HCT116 (cell line): Measurements from ENCODE around the gene MDFI. TPM values are rescaled to one million over a fixed set of nuclear protein-coding genes. Genes with fewer than 3 reads are reported as not detected.

Experiments
- ATAC-seq: fragments of 200-7000 bp; cut with Tn5 transposase; 2 replicates; pipeline ENCODE4 v1.9.1; 2020; ENCODE audit warnings: mild to moderate bottlenecking, moderate library complexity
- BruUV-seq: library from RNA; stranded (reverse); fragments of 400-500 nt; replicated peaks from 2 replicates; lab custom pipeline; 2021; lab: Mats Ljungman, UMichigan
- CTCF ChIA-PET: fragments of 300-600 bp; sonication (Branson Sonifier 250); formaldehyde crosslinking; loops from one replicate; lab custom pipeline; 2021; ENCODE audit warnings: antibody characterized with exemption; lab: Charles Lee
- POLR2A ChIA-PET: fragments of 300-600, 350-600 bp; sonication (Branson Sonifier 250); formaldehyde crosslinking; loops from one replicate; lab custom pipeline; 2021; ENCODE audit warnings: antibody characterized with exemption; lab: Charles Lee
- RAD21 ChIA-PET, 2 experiments: fragments of 300-600 bp; sonication (Branson Sonifier 250); formaldehyde crosslinking; loops; one replicate each; lab custom pipeline; 2023; ENCODE audit warnings: low total read pairs in 2 of 2; ENCODE audit not compliant: uncharacterized antibody in 2 of 2, unreplicated experiment in 2 of 2, low non-redundant PET in 1 of 2; lab: Charles Lee
- DNase-seq: peaks from one replicate; pipeline ENCODE4 v3.0.0-alpha.2; 2010; ENCODE audit warnings: low read depth, low spot score
- H2AFZ ChIP-seq: fragments of 200-600 bp; shearing (Covaris generic), sonication (generic); 2 replicates; pipeline ENCODE4 v1.6.1; 2017; ENCODE audit warnings: low read depth, mixed run types, mixed read lengths, antibody characterized with exemption, low read length; ENCODE audit not compliant: poor library complexity, severe bottlenecking
- H3K27ac ChIP-seq: 2 replicates; pipeline ENCODE4 v1.5.1; 2012; ENCODE audit warnings: low read depth, low read length
- H3K27me3 ChIP-seq: fragments of 200-600 bp; sonication (generic); 2 replicates; pipeline ENCODE4 v1.6.1; 2016; ENCODE audit warnings: mixed run types, low read length, mixed read lengths; ENCODE audit not compliant: insufficient read depth
- H3K36me3 ChIP-seq, 2 experiments: fragments of 200-500 bp in 1 of 2; fragments of 200-600 bp in 1 of 2; sonication (Bioruptor generic) in 1 of 2; sonication (generic) in 1 of 2; 2 replicates each; pipeline versions ENCODE4 v1.5.1 to v1.6.1; 2014 to 2016; ENCODE audit warnings: low read length in 2 of 2, inconsistent platforms in 1 of 2, mixed read lengths in 1 of 2, mixed run types in 1 of 2; ENCODE audit not compliant: insufficient read depth in 2 of 2, control insufficient read depth in 1 of 2
- H3K4me1 ChIP-seq, 2 experiments: fragments of 200-600 bp in 1 of 2; sonication (generic) in 1 of 2; 2 replicates each; pipeline versions ENCODE4 v1.5.1 to v1.6.1; 2012 to 2017; ENCODE audit warnings: low read length in 2 of 2, inconsistent platforms in 1 of 2, mild to moderate bottlenecking in 1 of 2, mixed read lengths in 1 of 2, mixed run types in 1 of 2, moderate library complexity in 1 of 2; ENCODE audit not compliant: insufficient read depth in 2 of 2, control insufficient read depth in 1 of 2
- H3K4me2 ChIP-seq: fragments of 200-600 bp; sonication (generic); 2 replicates; pipeline ENCODE4 v1.6.1; 2017; ENCODE audit warnings: mixed run types, low read length, mixed read lengths
- H3K4me3 ChIP-seq, 2 experiments: fragments of 200-600 bp in 1 of 2; sonication (generic) in 1 of 2; replicated peaks in 1 of 2; 2 replicates each; pipeline ENCODE4 v1.5.1; 2011 to 2016; ENCODE audit warnings: low read length in 2 of 2, control low read depth in 1 of 2, low read depth in 1 of 2, mild to moderate bottlenecking in 1 of 2, mixed read lengths in 1 of 2, mixed run types in 1 of 2
- H3K79me2 ChIP-seq: fragments of 200-600 bp; sonication (generic); 2 replicates; pipeline ENCODE4 v1.6.1; 2017; ENCODE audit warnings: mild to moderate bottlenecking, mixed run types, low read length, moderate library complexity, mixed read lengths; ENCODE audit not compliant: insufficient read depth
- H3K9ac ChIP-seq: fragments of 200-600 bp; sonication (generic); 2 replicates; pipeline ENCODE4 v1.6.1; 2016; ENCODE audit warnings: low read length, mixed read lengths
- H3K9me2 ChIP-seq: fragments of 200-600 bp; sonication (generic), shearing (Covaris generic); 2 replicates; pipeline ENCODE4 v1.6.1; 2017; ENCODE audit warnings: mixed run types, mild to moderate bottlenecking, moderate library complexity; ENCODE audit not compliant: insufficient read depth
- H3K9me3 ChIP-seq, 2 experiments: fragments of 200-500 bp in 1 of 2; fragments of 200-600 bp in 1 of 2; sonication (Bioruptor generic) in 1 of 2; sonication (generic) in 1 of 2; 2 replicates each; pipeline ENCODE4 v1.6.1; 2014 to 2017; ENCODE audit warnings: low read length in 2 of 2, mixed read lengths in 2 of 2, inconsistent platforms in 1 of 2, low read depth in 1 of 2, mild to moderate bottlenecking in 1 of 2, mixed run types in 1 of 2, moderate library complexity in 1 of 2; ENCODE audit not compliant: control insufficient read depth in 1 of 2, insufficient read depth in 1 of 2
- H4K20me1 ChIP-seq: fragments of 200-600 bp; sonication (generic), shearing (Covaris generic); 2 replicates; pipeline ENCODE4 v1.6.1; 2017; ENCODE audit warnings: mixed run types, mild to moderate bottlenecking, moderate library complexity; ENCODE audit not compliant: insufficient read depth
- CBX3 ChIP-seq: IDR thresholded peaks from 2 replicates; pipeline ENCODE4 v1.6.1; 2012; ENCODE audit warnings: low read depth
- CEBPB ChIP-seq: IDR thresholded peaks from 2 replicates; pipeline ENCODE4 v1.6.1; 2012; ENCODE audit warnings: low read depth
- CTCF ChIP-seq, 3 experiments: fragments of 200-600 bp in 1 of 3; sonication (generic) in 1 of 3; IDR thresholded peaks in 2 of 3; conservative IDR thresholded peaks in 1 of 3; 2 replicates each; pipeline ENCODE4 v1.5.1; 2012 to 2017; ENCODE audit warnings: low read depth in 2 of 3, low read length in 2 of 3, antibody characterized with exemption in 1 of 3, borderline replicate concordance in 1 of 3, control low read depth in 1 of 3, mild to moderate bottlenecking in 1 of 3, mixed read lengths in 1 of 3, mixed run types in 1 of 3, moderate library complexity in 1 of 3; ENCODE audit not compliant: insufficient read depth in 1 of 3
- EGR1 ChIP-seq: IDR thresholded peaks from 2 replicates; pipeline ENCODE4 v1.6.1; 2012; ENCODE audit warnings: low read depth
- ELF1 ChIP-seq: IDR thresholded peaks from 2 replicates; pipeline ENCODE4 v1.6.1; 2012; ENCODE audit warnings: low read depth, borderline replicate concordance
- EZH2 ChIP-seq: fragments of 200-600 bp; sonication (generic); IDR thresholded peaks from 2 replicates; pipeline ENCODE4 v1.6.1; 2017; ENCODE audit warnings: antibody characterized with exemption, mixed run types
- EZH2phosphoT487 ChIP-seq: fragments of 200-600 bp; IDR thresholded peaks from 2 replicates; pipeline ENCODE4 v1.6.1; 2018; ENCODE audit warnings: antibody characterized with exemption, borderline replicate concordance
- MAX ChIP-seq: IDR thresholded peaks from 2 replicates; pipeline ENCODE4 v1.6.1; 2012
- POLR2AphosphoS5 ChIP-seq: IDR thresholded peaks from 2 replicates; pipeline ENCODE4 v1.6.1; 2011; ENCODE audit warnings: mild to moderate bottlenecking, low read depth, low read length, moderate library complexity
- SRF ChIP-seq: IDR thresholded peaks from 2 replicates; pipeline ENCODE4 v1.6.1; 2012; ENCODE audit warnings: low read depth
- TCF7L2 ChIP-seq: IDR thresholded peaks from 2 replicates; pipeline ENCODE4 v1.7.0; 2011; ENCODE audit warnings: borderline replicate concordance, inconsistent platforms; ENCODE audit not compliant: insufficient read depth, insufficient read length; ENCODE audit errors: extremely low read depth
- YY1 ChIP-seq: IDR thresholded peaks from 2 replicates; pipeline ENCODE4 v1.6.1; 2011; ENCODE audit warnings: low read length, low read depth, moderate library complexity, mild to moderate bottlenecking; ENCODE audit not compliant: insufficient replicate concordance; ENCODE audit errors: extremely low read depth
- ZBTB33 ChIP-seq: IDR thresholded peaks from 2 replicates; pipeline ENCODE4 v1.6.1; 2011; ENCODE audit warnings: mild to moderate bottlenecking, low read length, moderate library complexity; ENCODE audit not compliant: insufficient replicate concordance; ENCODE audit errors: extremely low read depth
- intact Hi-C: fragments of 100-400 bp; cut with micrococcal nuclease; formaldehyde crosslinking; loops from 2 replicates; pipeline ENCODE4 v1.10.0; 2022
- total RNA-seq: library from RNA; stranded (reverse); gene quantifications from one replicate; pipeline ENCODE4 v1.2.1, GENCODE V29; 2021; ENCODE audit not compliant: unreplicated experiment

Gene MDFI
- total RNA-seq, 1 experiment from 2014 or later = 35.5 TPM

GRCh38 chr6:41626022-41626421 is 12.2 kb upstream of the MDFI start:
- H3K27ac ChIP-seq = no peak overlapping the region
- H3K4me1 ChIP-seq = peaks cover 0 to 9% of the 10 kb centered on the region in 2 experiments; a peak in 2 of 4 replicates
- no peaks in the 10 kb centered on the region for H3K27me3 ChIP-seq
- ATAC-seq (no peak), DNase-seq (no peak)
- no peak overlapping the region for H3K4me3 ChIP-seq
- ChIA-PET CTCF (interaction anchor here (1.0 kb wide), 1 partner anchor 23 kb away, joined by 3 read pairs; no protein-coding TSS in a partner anchor), POLR2A (interaction anchor here (1.1 kb wide), 1 partner anchor 11 kb away, joined by 3 read pairs; no protein-coding TSS in a partner anchor), RAD21 (no interaction called here)
- H2AFZ ChIP-seq = no peak overlapping the region
- no peaks in the 10 kb centered on the region for H3K9me2 ChIP-seq
- TF ChIP-seq ELF1 = no peak
- no peak for TF ChIP-seq CEBPB
- TF ChIP-seq CBX3 = no peak
- TF ChIP-seq MAX = no peak
- no peak for TF ChIP-seq POLR2AphosphoS5
- no peak for TF ChIP-seq EZH2phosphoT487
- no peak for TF ChIP-seq ZBTB33
- BruUV-seq = no TSS peak
- H3K36me3 ChIP-seq = no peaks in the 10 kb centered on the region
- 0 out of 4 replicates have a peak, but pooled peaks cover 0 to 4% of the 10 kb centered on the region in 2 experiments for H3K9me3 ChIP-seq
- H4K20me1 ChIP-seq = no peaks in the 10 kb centered on the region
- no peak overlapping the region for H3K4me2 ChIP-seq
- intact Hi-C loops = no loop called here
- no peaks in the 10 kb centered on the region for H3K79me2 ChIP-seq
- H3K9ac ChIP-seq = no peak overlapping the region

- intact Hi-C loops = no loop called here
- H3K4me3 ChIP-seq = no peak overlapping the region
- no peak overlapping the region for H2AFZ ChIP-seq
- RAD21 ChIA-PET = no interaction called here
- DNase-seq (no peak), ATAC-seq (no peak)
- no peaks in the 10 kb centered on the region for H3K79me2 ChIP-seq
- POLR2A ChIA-PET = interaction anchor here (1.1 kb wide), 1 partner anchor 10 kb away, joined by 3 read pairs; no protein-coding TSS in a partner anchor
- no peak overlapping the region for H3K9ac ChIP-seq
- no peaks in the 10 kb centered on the region for H3K36me3 ChIP-seq
- no peaks in the 10 kb centered on the region for H4K20me1 ChIP-seq
- H3K27ac ChIP-seq = no peak overlapping the region
- CTCF ChIA-PET = interaction anchor here (1.0 kb wide), 1 partner anchor 24 kb away, joined by 3 read pairs; no protein-coding TSS in a partner anchor
- no TSS peak for BruUV-seq
- H3K4me1 ChIP-seq = peaks cover 0 to 9% of the 10 kb centered on the region in 2 experiments; a peak in 2 of 4 replicates
- H3K4me2 ChIP-seq = no peak overlapping the region
- H3K27me3 ChIP-seq = no peaks in the 10 kb centered on the region
- no peaks in the 10 kb centered on the region for H3K9me3 ChIP-seq
- no peaks in the 10 kb centered on the region for H3K9me2 ChIP-seq
- TF ChIP-seq CEBPB (no peak), SRF (no peak), CTCF (IDR thresholded peaks at IDR 0.05 in 2 of 3, conservative IDR thresholded peaks at IDR 0.05 in 1 of 3; ENCODE audit: borderline replicate concordance in 1 of 3, insufficient read depth in 1 of 3, low read depth in 2 of 3, low read length in 2 of 3) (no peak), YY1 (no peak), EZH2 (no peak), ZBTB33 (no peak), EGR1 (no peak), TCF7L2 (no peak)
Measured at GRCh38 chr6:41626917-41627316, 11.4 kb upstream of the MDFI start.
